Stimulated activated CD8-positive, alpha-beta memory T cell treated with anti-CD3 and anti-CD28 coated beads, Interleukin-4, amount 100 ng/mL, for 48 hours (primary cell): Measurements from ENCODE around the gene LAMA1.

ENCODE experiments used
- DNase-seq: peaks from one replicate; pipeline ENCODE4 v3.0.0-alpha.2; 2020

Gene LAMA1

DNA sequence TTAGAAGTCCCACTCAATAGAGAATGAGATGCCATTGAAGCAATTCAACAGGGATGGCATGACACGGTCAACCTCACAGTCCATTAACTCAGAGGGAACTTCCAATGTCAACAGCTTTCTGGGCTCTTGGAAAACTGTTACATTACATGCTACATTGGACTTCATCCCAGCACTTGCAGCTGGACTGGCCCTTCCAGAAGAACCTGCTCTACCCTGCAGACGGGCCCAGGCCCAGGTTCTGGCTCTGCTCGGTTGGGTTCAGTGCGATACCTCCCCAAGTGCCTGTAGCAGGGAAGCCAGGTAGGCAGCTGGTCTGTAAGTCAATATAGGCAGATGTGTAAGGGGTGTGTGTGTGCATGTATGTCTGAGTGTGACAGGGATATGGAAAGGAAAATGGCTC lies 12.9 kb downstream of the LAMA1 start:
- DNase-seq = no peak

DNA sequence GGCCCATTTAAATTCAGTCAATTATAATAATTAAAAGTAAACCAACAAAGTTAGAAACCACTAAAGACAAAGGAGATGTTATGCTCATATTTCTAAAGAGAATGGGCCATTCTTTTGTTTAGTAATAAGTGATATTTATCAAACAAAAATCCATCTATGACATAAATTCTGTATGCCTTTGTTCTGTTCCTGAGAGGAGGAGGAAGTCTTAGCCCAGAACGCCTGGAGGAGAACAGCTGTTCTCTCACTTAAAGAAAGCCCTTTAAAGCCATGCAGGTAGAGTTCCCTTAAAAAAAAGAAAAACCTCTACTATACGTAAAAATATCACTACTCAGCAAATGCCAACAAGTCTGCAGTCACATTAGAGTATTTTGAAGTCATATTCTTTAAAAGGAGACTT lies 15.5 kb downstream of the LAMA1 start:
- no peak for DNase-seq

DNA sequence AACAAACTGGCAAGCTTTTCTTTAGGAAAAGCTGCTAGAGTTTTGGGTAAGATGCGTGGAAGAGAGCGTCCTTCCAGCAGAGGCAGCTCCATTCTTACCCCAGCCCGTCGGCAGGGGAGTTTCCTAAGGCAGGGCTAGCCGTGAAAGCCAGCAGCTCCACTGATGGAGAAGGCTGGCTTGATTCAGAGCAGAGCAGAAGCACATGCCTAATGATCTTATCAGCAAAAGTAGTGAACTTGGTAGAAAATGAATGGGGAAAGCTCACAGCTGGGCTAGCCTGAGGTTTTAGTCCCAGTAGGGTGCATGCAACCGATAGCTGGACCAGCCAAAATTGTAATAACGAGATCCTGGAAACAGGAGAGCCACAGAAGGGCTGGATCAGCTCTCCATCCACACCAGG lies 20.8 kb downstream of the LAMA1 start:
- no peak for DNase-seq

DNA sequence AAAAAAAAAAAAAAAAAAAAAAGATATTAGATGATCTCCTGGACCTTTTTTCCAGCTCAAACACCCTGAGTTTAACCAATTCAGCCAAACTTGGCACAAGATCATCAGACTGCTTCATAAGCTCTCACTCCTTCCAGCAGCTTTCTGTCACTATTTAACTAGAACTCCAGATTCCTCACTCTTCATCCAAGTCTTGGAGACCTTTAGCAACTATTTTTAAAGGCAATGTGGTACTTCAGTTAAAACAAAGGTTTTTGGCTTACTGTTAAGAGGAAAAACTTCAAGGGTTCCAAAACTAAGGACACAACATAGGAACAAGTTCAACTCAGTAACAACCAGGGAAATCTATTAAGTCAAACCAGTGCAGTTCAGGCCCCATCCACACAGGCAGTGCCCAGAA lies 23.2 kb downstream of the LAMA1 start:
- no peak for DNase-seq

DNA sequence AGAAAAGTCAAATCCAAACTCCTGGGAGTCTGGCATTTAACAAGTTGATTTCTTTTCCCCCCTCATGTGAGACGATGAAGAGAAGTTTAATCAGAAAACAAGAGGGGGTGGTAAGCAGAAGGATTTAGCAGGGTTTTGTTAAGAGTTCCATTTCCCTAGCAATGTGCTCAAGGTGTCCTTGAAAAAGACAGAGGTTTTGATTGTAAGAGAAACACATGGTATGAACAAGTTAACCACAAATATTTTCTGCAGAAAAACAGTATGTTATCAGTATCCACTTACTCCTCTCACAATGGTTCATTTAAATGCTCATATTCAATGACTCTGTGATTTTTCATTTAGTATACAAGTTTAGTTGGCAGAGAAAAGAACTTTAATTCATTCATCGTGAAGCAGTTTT lies 26.8 kb downstream of the LAMA1 start:
- no peak for DNase-seq

DNA sequence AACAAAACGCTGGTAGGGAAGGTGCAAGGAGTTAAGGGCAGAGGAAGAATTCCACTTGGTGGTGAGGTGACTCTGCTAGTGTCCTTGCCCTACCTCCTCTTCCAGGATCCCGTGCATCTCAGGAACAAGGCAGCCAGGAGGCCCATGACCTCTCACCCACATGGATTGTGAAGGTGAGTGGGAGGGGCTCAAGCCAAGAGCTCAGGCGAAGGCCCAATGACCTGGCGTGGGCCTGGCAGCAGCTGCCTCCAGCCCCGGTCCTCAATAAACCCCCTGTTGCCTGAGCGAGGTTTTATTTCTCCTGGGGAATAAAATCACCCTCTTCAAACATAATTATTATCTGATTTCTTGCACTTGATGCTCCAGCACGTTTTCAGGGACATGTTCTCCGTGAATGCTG lies 28.2 kb downstream of the LAMA1 start:
- no peak for DNase-seq

DNA sequence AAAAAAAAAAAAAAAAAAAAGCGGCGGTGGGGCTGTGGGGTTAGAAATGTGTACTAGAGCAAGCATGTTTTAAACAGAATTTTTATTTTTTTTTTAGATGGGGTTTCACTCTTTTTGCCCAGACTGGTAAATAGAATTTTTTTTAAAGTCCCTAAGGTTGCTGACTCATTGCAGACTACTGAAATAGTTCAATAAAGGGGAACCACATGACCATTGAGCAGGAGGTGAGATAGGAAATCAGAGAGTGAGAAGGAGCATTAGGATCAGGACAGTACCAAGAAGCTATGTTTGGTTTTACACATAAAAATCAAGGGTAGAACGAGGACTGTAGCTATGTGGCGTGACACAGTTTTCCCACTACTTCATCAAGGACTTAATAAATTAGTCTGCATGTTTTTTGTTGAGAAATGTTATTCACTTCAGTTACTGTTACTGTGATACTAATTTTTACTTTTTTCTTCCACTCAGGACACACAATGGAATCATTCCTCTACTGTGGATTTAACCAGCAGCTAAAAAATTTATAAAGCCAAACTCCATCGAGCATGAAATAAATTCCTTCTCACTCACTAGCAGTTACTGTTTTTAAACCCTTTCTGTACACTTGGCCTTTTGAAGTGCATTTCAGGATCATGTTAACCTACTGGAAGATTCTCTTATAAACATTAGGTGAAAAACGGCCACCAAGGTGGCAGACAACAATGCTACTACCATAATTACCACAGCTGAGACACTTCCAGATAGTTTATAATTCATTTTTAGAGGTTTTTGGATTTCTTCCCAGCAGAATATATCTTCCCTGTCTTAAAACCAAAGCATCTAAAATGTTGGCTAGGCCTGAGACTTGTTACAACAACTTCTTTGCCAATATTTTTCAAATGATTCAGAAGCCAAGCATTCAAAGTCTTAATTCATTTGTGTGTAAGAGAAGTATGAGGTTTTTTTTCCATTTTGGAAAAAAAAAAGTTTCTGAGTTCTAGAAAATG lies 33.2 kb downstream of the LAMA1 start:
- no peak for DNase-seq

DNA sequence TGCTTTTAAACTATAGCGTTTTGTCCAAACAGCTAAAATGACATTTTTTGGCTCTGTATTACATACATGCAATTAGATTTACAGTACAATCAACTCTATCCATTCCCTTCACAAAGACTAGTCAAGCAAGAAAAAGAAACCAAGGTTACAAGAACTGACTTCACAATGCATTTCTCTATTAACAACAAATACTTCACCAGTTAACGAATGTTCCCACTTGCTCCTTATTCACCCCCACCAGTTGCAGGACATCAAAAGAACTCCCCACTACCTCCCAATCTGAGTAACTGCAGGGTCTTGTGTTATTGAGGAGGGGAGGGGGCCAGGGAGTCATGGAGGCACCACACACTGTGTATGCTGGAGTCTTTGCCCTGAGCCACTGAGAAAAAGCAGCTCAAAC lies 34.9 kb downstream of the LAMA1 start:
- DNase-seq = no peak

DNA sequence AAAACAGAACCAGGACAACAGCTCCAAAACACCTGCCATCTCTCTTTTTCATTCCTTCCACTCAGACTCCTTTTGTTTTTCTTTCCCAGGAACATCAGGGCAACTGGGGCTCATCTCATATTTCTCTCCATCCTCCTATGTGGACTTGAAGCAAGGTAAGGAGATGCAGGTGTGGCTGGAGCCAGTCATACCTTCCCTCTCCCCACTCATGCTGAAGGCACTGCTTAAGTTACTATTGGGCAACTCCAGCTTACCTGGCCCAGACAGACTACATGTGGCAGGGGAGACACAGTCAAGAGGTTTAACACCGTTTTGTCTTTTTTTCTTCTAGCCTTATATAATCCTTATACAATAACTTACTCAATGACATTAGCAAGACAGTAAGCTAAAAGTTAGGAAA lies 38.4 kb downstream of the LAMA1 start:
- no peak for DNase-seq

DNA sequence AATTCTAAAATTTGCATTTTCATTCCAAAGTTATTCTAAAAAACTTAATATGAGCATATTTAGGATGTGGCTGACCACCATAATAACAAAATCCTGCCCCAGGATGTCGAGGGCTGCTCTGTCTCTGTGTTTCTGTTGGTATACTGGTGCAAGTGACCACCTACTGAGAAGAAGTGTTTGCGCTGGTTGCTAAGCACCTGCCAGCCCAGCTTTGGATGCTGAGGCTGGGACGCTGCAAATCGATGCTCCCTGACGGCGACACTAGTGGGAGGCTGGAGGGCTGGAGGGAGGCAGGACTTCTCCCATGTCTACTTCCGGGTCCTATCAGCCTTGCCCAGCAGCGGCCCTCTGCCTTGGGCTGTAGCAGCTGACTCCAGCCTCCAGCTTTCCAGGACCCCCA lies 45.0 kb downstream of the LAMA1 start:
- DNase-seq = no peak

DNA sequence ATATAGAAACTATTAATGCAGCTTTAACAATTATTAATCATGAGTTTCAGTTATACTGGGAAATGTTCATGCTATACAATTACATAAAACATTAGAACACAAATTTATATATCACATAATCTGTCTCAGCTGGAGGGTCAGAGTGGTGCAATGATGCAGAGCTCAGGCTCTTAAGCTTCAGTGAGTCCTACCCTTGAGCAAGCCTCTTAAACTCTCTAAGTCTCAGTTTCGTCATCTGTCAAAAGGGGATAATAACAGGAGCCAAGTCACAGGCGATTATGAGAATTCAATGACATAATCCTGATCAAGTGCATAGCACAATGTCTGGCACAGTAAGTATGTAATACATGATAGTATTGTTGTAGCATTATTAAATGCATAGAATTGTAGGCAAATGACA lies 46.0 kb downstream of the LAMA1 start:
- no peak for DNase-seq

DNA sequence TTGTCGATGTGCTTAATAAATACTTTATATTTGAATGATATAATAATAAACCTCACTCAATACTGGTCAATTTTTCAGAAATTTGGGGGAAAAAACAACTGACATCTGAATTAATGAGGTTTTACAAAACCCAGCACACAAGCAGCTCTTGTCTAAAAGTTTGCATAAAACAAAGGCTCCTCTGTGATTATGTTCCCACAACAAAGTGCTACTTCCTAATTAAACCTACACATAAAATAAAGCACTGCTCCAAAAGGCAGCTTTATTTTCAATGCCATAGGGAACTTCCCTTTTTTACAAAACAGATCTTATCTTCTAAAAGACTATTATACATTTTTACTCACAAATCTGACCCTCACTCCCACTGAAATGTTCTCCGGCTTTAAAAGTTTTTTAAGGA lies 47.1 kb downstream of the LAMA1 start:
- DNase-seq = no peak

DNA sequence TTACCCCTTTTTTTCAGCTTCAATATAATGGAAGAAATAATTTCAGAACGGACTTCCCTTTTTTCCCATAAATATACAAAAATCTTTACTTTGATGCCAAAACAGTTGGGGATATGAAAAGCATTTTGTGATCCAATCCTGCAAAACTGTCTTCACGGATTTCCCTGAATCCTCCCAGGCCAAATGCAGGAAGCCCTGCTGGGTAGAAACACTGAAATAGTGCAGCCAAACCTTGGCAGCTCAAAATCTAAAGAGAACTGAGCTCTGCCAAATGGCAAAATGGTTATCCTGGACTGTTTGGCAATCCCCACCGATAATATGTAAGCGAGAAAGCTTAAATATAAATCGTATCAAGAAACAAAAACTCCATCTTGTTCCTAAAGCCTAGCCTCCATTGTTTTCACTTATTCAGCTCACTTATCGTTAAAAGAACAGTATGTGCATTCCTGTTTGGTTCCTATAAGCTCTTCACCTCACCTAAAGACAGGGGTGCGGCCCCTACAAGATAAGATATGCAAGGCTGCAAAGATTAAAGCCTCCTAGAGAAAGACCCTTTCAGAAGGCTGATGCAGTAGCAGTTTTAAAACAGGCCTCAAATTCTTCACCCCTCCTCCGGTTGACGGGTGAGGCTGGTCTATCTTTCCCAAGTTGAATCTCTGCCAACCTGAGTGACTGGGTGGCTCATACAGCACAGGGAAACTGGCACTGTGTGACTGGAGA lies 48.6 kb downstream of the LAMA1 start:
- DNase-seq = no peak

DNA sequence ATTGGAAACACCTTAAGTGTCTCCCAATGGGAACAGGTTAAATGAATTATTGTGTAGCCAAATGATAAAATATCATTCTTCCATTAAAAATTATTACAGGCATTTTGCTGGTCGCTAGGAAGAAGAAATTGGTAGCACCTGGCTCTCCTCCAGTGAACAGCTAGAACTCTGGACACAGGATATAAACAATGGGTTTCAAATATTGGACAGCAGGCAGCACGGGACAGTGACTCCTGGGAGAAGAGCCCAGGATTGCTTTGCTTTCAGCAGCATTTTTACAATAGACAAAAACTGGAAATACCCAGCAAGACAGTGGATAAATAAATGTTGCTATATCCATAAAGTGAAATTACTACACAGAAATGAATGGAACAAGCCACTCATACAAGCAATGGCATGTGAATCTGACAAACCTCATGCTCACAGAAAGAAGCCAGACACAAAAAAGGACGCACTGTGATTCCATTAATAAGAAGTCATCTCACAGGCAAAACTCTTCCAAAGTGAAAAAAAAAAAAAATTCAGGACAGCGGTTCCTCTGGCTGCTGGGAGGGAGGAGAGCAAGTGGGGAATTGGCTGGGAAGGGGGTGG lies 50.5 kb downstream of the LAMA1 start:
- no peak for DNase-seq

DNA sequence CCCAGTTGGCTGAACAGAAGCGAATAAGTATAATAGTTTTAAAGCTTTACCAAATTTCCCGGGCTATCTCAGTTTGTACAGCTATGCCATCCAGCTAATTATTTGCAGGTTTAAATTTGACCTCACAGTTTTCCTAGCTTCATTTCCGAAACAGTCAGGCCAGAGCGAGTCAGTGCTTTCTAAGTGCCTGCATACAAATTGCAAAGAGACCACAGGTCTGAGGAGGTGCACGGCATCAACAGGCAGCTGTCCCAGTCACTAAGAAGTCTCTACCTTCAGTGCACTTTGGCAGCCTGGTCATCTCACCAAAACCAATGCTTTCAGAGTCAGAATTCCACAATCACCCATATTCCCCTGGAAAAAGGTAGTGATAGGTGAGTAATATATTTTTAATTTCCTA lies 51.9 kb downstream of the LAMA1 start:
- DNase-seq = no peak

DNA sequence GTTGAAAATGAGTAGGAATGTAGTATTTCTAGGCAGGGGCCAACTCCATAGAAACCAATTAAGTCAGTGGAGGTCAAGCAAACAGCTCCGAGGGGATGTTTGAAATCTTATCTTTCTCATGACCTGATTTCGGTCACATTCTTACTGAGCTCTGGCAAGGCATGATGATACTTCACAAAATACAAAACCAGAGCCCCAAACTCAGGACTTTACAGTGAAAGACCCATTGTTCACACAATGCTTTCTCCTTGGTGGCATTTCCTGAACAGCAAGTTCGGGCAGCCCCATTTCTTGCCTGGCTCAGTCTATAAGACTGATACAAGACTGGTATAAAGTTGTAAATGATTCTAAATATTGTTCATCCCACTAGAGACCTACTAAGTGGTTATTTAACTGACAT lies 53.3 kb downstream of the LAMA1 start:
- no peak for DNase-seq

DNA sequence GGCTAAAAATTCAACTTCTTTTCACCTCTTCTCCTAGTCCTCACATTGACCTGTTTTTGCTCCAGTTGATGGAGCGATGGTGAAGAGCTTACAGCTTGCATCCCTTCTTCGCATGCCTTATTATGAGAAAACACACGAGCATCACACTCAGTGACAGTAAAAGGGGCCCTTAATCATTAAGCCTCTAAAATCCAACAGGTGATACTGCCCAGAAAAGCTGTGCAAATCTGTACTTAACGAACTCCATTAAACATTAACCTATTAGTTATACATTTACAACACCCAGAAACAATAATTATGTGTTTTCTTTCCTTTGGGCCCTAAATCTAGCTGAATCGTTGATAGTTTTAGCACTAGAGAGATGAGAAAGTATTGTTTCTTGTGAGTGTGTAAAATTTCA lies 54.8 kb downstream of the LAMA1 start:
- no peak for DNase-seq

DNA sequence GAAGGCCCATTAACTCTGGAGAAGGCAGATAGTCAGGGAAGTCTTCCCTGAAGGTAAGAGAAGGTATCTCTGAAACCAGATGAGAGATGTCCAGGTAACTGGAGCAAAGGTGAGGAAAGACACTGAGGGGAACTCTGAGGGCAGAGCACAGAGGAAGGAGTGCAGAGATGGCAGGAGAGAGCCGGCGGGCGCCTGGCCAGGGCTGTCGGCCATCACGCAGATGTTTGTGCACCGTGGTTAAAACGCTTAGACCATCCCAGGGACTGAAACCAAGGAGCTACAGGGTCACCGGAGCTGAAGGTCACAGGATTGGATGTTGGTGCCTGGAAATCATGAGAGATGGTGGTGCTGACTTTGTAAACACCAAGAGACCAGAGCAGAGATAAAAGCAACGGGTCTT lies 55.4 kb downstream of the LAMA1 start:
- DNase-seq = no peak

DNA sequence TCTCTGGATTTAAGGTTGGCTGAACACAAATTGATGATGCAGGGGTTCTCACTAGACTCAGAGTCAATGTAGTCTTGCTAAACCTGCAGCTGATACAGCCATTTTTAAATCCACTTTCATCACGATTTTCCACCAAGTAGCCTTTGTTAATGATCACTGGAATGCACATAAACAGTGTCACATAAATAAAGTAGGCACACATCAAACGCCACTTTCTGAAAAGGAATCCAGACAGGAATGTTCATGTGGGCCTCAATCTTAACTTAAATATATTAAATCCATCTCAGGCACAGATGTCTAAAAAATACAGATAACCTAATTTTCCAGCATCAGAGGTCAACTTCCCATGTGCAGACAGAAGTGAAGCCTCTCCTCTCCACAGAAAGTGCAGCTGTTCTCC lies 58.3 kb downstream of the LAMA1 start:
- no peak for DNase-seq

DNA sequence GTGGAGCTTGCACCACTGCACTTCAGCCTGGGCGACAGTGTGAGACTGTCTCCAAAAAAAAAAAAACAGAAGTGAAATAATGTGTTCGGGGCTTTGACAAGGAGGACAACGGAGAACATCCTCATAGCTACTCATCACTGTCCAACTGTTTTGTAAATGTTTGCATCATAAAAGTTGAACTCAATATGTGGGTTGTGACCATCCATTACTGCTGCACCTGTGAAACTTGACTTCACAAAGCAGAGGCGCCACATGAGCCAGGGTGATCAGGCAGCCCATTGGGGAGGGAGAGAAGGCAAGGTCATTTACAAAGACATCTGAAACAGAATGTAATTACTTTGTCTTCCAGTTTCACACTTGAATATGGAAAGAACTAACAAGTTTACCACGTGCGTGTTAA lies 61.6 kb downstream of the LAMA1 start:
- no peak for DNase-seq

DNA sequence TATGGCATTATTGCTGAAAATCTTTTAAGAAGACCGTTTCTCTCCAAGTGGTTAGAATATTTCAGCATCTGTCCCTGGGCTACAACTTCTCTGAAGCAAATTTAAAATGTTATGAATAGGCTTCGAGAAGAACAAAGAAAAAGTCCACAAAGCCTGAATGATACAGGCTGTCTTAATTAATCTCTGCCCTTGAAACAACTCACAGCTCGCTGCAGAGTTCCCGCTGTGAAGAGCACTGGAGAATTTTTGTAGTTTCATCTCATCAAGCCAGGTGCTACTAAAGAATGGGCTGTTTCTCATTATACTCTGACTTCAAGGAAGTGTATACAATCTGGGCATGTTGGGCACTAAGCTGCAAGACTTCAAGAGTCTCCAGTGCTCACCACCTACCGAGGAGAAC lies 67.6 kb downstream of the LAMA1 start:
- DNase-seq = no peak

DNA sequence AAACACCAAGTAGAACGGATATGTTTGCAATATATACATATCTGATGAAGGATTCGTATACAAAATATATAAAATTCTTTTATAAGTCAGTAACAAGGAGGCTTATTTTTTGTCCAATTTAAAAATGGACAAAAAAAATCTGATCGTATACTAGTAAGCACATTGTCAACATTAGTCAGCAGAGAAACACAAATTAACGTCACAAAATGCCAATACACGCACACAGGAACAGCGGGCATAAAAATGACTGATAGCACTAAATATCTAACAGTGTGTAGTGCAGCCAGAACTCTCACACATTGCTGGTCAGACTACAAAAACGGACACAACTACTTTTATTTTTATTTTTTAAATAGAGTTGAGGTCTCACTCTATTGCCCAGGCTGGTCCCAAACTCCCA lies 69.5 kb downstream of the LAMA1 start:
- no peak for DNase-seq

DNA sequence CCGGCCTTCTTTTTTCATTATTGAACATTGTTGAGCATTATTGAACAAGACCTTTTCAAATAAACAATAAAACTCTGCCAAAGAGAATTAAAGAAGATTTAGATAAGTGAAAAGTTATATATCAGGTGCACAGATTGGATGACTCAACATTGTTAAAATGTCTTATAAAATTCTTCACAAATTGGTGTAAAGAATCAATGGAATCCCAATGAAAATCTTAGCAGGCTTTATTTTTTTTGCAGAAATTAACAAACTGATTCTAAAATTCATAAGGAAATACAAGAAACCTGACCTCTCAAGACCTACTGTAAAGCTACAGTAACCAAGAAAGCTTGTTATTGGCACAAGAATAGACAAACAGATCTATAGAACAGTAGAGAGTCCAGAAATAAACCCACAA lies 70.3 kb downstream of the LAMA1 start:
- DNase-seq = no peak

DNA sequence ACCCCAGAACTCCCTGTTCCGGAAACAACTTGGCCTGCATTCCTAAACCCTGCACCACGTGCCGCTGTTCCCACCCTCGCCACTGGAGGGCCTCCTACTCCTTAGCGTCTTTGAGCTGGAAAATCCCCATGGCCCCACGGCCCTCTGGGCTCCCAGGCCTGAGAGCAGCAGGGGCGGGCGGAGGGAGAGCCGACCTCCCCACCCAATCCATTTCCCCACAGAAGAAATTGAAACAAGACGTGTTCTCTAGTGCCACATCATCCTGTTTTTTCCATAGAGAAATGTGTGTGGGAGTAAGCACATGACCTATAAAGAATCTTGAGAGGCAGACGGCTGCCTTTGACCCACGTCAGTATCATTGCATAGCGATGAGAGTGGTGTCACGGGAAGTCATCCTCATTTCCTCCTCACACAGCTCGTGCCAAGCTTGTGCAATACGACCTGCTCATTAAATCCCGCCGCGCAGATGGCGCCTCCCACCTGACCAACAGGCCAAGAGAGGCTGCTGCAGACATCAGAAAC lies 79.2 kb downstream of the LAMA1 start:
- DNase-seq = peak; percentile 25
